Measurements from ENCODE around the gene BLOC1S6. TPM values are rescaled to one million over a fixed set of nuclear protein-coding genes. Genes with fewer than 3 reads are reported as not detected.

BLOC1S6 gene
- total and polyA plus RNA-seq, 9 of the 15 experiments (the other 6 are each of a cell fraction or from before 2014, with no cell fraction given): 18.2 to 72.4 (median 38.4) TPM

DNA sequence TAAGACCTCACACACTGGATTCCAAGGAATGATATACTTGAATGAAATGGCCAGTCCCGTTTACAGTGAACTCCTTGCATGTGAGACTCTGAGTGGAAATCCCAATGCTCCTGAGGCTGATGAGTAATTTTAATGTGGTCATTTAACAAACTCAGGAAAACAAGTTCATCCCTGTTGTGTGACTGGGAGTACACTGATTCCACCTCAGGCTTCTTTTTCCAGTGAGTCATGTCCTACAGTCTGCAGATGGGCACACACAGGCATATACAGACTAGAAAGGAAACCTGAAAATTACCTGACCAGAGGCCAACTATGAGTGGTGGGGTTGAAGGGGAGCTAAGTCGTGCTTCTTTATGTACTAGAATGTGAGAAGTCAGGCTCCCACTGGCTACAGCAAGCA lies 53.4 kb downstream of the BLOC1S6 start:
- Histone ChIP-seq H3K9ac (ENCODE audit: insufficient read depth in 1 of 2, low read depth in 2 of 2, low read length in 2 of 2) (no peak overlapping the region), H3K4me1 (replicated peaks in 1 of 2; ENCODE audit: control insufficient read depth in 2 of 2, insufficient read depth in 2 of 2, low read length in 2 of 2) (peaks cover 0 to 4% of the 10 kb centered on the region in 2 experiments; a peak in 2 of 5 replicates), H2AFZ (ENCODE audit: low read depth, low read length) (no peak overlapping the region), H3K36me3 (ENCODE audit: control insufficient read depth, insufficient read depth, low read length) (no peaks in the 10 kb centered on the region), H3K27ac (ENCODE audit: extremely low read depth, low read depth, low read length) (no peak overlapping the region), H3K79me2 (ENCODE audit: control insufficient read depth, insufficient read depth, low read length) (no peaks in the 10 kb centered on the region), H4K20me1 (replicated peaks; ENCODE audit: control insufficient read depth, insufficient read depth, low read length) (no peaks in the 10 kb centered on the region), H3K9me1 (ENCODE audit: control insufficient read depth, insufficient read depth, low read length) (no peaks in the 10 kb centered on the region), H3K27me3 (ENCODE audit: control insufficient read depth in 2 of 2, insufficient read depth in 2 of 2, low read length in 2 of 2) (peaks cover 12 to 16% of the 10 kb centered on the region in 2 experiments; a peak in 3 of 5 replicates), H3K4me3 (no peak overlapping the region), H3K9me3 (replicated peaks; ENCODE audit: control insufficient read depth, insufficient read depth, low read depth, low read length) (no peaks in the 10 kb centered on the region), H3K4me2 (ENCODE audit: insufficient read depth, low read length) (no peak overlapping the region)
- in situ Hi-C loops (cut with MboI): no loop called here
- DNase-seq (ENCODE audit: extremely low read depth in 1 of 4, low spot score in 3 of 4): no peak
- ChIA-PET CTCF (ENCODE audit: low intra/inter-chr PET ratio) (no interaction called here), POLR2A (no interaction called here)
- BruUV-seq (replicated peaks): no TSS peak
- ATAC-seq: no peak
- no peak for FAIRE-seq
- 0% methylated on average over 2 of the region's 2 CpGs for WGBS (ENCODE audit: insufficient coverage, low coverage, missing lambda C conversion rate)
- intact Hi-C loops (cut with micrococcal nuclease): no loop called here
- TF ChIP-seq KDM5B (IDR thresholded peaks at IDR 0.05; ENCODE audit: insufficient replicate concordance, low read depth, low read length) (no peak), ZNF274 (IDR thresholded peaks at IDR 0.05; ENCODE audit: borderline replicate concordance, low read depth, low read length) (no peak), ZNF184 (CRISPR knock-in tag; IDR thresholded peaks at IDR 0.05) (no peak), ZNF217 (CRISPR knock-in tag; IDR thresholded peaks at IDR 0.05) (no peak), MEF2A (IDR thresholded peaks at IDR 0.05; ENCODE audit: control insufficient read depth, low read depth, low read length) (no peak), EGR1 (conservative IDR thresholded peaks at IDR 0.05) (no peak), STAT5A (IDR thresholded peaks at IDR 0.05; ENCODE audit: borderline replicate concordance, low read length) (no peak), RBM39 (optimal IDR thresholded peaks at IDR 0.05; ENCODE audit: low read depth, low read length) (no peak), TFE3 (CRISPR knock-in tag; IDR thresholded peaks at IDR 0.05) (no peak), HNRNPH1 (optimal IDR thresholded peaks at IDR 0.05; ENCODE audit: low read depth, low read length) (no peak), MYBL2 (IDR thresholded peaks at IDR 0.05; ENCODE audit: low read depth) (no peak), MYBL2 (CRISPR knock-in tag; IDR thresholded peaks at IDR 0.05; ENCODE audit: borderline replicate concordance) (no peak)
- TF ChIP-seq, protein P1, sequence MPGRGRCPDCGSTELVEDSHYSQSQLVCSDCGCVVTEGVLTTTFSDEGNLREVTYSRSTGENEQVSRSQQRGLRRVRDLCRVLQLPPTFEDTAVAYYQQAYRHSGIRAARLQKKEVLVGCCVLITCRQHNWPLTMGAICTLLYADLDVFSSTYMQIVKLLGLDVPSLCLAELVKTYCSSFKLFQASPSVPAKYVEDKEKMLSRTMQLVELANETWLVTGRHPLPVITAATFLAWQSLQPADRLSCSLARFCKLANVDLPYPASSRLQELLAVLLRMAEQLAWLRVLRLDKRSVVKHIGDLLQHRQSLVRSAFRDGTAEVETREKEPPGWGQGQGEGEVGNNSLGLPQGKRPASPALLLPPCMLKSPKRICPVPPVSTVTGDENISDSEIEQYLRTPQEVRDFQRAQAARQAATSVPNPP (IDR thresholded peaks at IDR 0.05; ENCODE audit: borderline replicate concordance, insufficient read depth, insufficient read length): no peak
- TF ChIP-seq, protein P2, sequence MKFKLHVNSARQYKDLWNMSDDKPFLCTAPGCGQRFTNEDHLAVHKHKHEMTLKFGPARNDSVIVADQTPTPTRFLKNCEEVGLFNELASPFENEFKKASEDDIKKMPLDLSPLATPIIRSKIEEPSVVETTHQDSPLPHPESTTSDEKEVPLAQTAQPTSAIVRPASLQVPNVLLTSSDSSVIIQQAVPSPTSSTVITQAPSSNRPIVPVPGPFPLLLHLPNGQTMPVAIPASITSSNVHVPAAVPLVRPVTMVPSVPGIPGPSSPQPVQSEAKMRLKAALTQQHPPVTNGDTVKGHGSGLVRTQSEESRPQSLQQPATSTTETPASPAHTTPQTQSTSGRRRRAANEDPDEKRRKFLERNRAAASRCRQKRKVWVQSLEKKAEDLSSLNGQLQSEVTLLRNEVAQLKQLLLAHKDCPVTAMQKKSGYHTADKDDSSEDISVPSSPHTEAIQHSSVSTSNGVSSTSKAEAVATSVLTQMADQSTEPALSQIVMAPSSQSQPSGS (CRISPR knock-in tag; IDR thresholded peaks at IDR 0.05): no peak

Data from K562 (cell line).